ENCODE measurements around the gene RAD23B.
A peak's percentile ranks its signal among the peaks of the same experiment; 100 is the strongest.

The RAD23B gene

GRCh38 chr9:107283623-107284616, 841 bp downstream of the RAD23B start:
- peak; percentile 44 for DNase-seq (ENCODE audit: extremely low read depth, low read depth)
- no peak for TF ChIP-seq CTCF (IDR thresholded peaks at IDR 0.05; ENCODE audit: low read depth, low read length)

DNA sequence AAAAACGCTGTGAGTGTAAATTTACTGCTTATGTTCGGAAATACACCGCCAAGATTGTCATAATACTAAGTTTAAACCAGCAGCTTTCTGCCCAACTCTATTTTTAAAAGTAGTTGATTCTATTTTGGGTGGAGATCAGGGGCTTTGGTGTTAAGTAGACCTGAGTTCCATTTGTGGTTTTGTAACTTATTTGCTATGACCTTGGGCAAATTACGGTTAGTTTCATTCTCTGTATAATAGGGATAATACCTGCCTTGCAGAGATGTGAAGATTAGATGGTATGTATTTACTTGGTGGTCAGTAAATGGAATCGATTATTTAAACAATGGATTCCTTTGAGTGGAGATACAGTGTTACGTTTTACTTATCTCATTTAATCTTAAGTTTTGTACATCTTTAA, 1.6 kb downstream of the RAD23B start:
- no peak for DNase-seq (ENCODE audit: extremely low read depth, low read depth)
- no peak for TF ChIP-seq CTCF (IDR thresholded peaks at IDR 0.05; ENCODE audit: low read depth, low read length)

GRCh38 chr9:107285286-107285685, 2.2 kb downstream of the RAD23B start:
- TF ChIP-seq CTCF (IDR thresholded peaks at IDR 0.05; ENCODE audit: low read depth, low read length): no peak
- no peak for DNase-seq (ENCODE audit: extremely low read depth, low read depth)

DNA sequence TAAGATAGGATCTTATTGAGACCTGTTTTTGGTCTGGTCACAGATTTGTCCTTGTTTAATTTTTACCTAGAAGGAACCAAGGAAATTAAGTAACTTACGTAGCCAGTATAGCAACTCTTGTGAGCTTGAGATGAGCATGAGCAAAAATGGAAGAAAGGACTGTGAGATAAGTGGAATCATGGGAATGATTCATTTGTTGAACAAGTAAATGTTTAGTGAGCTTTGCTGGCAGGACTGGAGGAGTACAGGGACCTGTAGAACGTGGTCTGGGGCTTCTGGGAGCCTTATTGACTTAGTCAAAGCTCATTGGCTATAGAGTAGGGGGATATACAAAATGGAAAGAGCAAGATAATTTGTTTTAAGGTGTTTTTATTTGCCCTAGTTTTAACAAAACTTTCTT, 3.0 kb downstream of the RAD23B start:
- TF ChIP-seq CTCF (IDR thresholded peaks at IDR 0.05; ENCODE audit: low read depth, low read length): no peak
- no peak for DNase-seq (ENCODE audit: extremely low read depth, low read depth)

- no peak for DNase-seq (ENCODE audit: extremely low read depth, low read depth)
- no peak for TF ChIP-seq CTCF (IDR thresholded peaks at IDR 0.05; ENCODE audit: low read depth, low read length)
Observed at GRCh38 chr9:107288701-107289100, 5.6 kb downstream of the RAD23B start.

DNA sequence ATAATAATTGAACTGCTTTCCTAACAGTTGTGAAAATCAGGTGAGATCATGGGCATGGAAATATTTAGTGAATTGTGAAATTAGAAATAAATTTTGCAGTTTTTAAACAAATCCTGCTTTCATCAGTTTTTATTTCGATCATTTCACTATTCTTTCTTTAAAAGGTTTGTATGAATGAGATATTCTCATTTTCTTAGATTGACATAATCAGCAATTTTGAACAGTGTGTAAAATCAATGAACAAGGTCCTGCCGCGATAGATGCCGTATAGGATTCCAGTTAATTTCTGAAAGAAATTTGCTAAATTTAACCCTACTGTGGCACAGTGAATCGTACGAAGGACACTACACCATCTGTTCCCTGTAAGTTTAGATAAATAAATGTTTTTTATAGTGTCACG, 7.5 kb downstream of the RAD23B start:
- no peak for TF ChIP-seq CTCF (IDR thresholded peaks at IDR 0.05; ENCODE audit: low read depth, low read length)
- no peak for DNase-seq (ENCODE audit: extremely low read depth, low read depth)

DNA sequence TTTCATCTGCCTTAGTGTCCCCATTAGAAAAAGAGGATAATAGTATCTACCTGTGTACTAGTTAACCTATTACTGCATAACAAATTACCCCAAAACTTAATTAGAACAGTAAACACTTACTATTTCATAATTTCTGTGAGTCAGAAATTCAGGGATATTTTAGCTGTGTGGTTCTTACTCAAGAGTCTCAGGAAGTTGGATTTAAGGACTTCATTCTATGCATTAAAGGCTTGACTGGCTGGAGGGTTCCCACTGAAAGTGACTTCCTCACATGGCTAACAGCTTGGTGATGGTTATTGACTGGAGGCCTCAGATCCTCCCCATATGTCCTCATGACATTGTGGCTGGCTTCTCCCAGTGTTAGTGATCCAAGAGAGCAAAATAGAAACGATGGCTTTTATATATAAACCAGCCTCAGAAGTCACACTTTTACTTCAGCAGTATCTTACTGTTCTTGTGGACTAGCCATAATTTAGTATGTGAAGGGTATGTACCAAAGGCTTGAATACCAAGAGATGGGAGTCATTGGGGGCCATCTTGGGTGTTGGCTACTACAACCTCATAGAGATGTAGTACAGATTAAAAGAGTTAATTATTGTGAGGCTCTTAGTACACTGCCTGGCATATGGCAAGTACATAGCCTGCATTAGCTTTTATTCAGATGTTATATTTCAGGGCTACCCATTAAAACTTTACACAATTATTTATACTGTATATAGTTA, 9.9 kb downstream of the RAD23B start:
- DNase-seq (ENCODE audit: extremely low read depth, low read depth): no peak

More for the DNA sequence above, 9.9 kb downstream of the RAD23B start:
- no peak for TF ChIP-seq CTCF (IDR thresholded peaks at IDR 0.05; ENCODE audit: low read depth, low read length)

All from AG09319 (cell line).